ENCODE results near the gene RAB14. TPM values are rescaled to one million over a fixed set of nuclear protein-coding genes. Genes with fewer than 3 reads are reported as not detected.

RAB14 gene
- total RNA-seq, 1 experiment from 2014 or later: 63.1 TPM

DNA sequence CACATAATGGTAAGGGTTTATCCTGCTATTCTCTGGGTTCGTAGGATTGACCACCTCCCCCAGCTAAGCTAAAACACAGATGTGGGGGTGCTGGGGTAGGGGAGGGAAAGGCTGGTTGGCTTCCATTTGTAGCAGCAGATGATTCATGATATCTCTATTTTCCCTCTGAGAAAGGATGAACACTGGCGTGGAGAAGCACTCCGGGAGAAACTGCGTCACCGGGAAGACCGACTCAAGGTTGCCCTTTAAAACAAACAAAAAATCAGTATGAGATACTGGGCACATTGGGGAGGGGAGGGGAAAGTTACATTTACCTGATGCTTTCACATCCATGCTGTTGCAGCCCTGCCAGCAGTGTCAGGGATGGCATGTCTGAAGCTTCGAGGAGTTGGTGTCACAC is 28.2 kb downstream of the RAB14 start:
- ChIA-PET RAD21 (ENCODE audit: low non-redundant PET in 1 of 2, low total read pairs in 2 of 2, uncharacterized antibody in 2 of 2, unreplicated experiment in 2 of 2) (no interaction called here), POLR2A (no interaction called here), CTCF (no interaction called here)
- no peak overlapping the region for H3K4me3 ChIP-seq (replicated peaks in 1 of 2; ENCODE audit: low read depth in 1 of 2, low read length in 2 of 2)
- H3K9ac ChIP-seq (ENCODE audit: low read length): no peak overlapping the region
- intact Hi-C loops (cut with micrococcal nuclease): no loop called here
- no peak overlapping the region for H2AFZ ChIP-seq (ENCODE audit: low read depth, low read length, poor library complexity, severe bottlenecking)
- no peaks in the 10 kb centered on the region for H3K4me1 ChIP-seq (ENCODE audit: control insufficient read depth in 1 of 2, insufficient read depth in 2 of 2, low read length in 2 of 2)
- H3K79me2 ChIP-seq (ENCODE audit: insufficient read depth, low read length): 0 out of 2 replicates have a peak, but pooled peaks cover 4% of the 10 kb centered on the region
- no peaks in the 10 kb centered on the region for H3K9me2 ChIP-seq (ENCODE audit: insufficient read depth)
- H3K36me3 ChIP-seq (ENCODE audit: control insufficient read depth in 1 of 2, insufficient read depth in 2 of 2, low read length in 2 of 2): peaks cover 4 to 10% of the 10 kb centered on the region in 2 experiments; a peak in 2 of 4 replicates
- no peak overlapping the region for H3K4me2 ChIP-seq (ENCODE audit: low read length)
- TF ChIP-seq, protein P1, sequence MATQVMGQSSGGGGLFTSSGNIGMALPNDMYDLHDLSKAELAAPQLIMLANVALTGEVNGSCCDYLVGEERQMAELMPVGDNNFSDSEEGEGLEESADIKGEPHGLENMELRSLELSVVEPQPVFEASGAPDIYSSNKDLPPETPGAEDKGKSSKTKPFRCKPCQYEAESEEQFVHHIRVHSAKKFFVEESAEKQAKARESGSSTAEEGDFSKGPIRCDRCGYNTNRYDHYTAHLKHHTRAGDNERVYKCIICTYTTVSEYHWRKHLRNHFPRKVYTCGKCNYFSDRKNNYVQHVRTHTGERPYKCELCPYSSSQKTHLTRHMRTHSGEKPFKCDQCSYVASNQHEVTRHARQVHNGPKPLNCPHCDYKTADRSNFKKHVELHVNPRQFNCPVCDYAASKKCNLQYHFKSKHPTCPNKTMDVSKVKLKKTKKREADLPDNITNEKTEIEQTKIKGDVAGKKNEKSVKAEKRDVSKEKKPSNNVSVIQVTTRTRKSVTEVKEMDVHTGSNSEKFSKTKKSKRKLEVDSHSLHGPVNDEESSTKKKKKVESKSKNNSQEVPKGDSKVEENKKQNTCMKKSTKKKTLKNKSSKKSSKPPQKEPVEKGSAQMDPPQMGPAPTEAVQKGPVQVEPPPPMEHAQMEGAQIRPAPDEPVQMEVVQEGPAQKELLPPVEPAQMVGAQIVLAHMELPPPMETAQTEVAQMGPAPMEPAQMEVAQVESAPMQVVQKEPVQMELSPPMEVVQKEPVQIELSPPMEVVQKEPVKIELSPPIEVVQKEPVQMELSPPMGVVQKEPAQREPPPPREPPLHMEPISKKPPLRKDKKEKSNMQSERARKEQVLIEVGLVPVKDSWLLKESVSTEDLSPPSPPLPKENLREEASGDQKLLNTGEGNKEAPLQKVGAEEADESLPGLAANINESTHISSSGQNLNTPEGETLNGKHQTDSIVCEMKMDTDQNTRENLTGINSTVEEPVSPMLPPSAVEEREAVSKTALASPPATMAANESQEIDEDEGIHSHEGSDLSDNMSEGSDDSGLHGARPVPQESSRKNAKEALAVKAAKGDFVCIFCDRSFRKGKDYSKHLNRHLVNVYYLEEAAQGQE (IDR thresholded peaks at IDR 0.05; ENCODE audit: low read depth): no peak
- TF ChIP-seq, protein P2, sequence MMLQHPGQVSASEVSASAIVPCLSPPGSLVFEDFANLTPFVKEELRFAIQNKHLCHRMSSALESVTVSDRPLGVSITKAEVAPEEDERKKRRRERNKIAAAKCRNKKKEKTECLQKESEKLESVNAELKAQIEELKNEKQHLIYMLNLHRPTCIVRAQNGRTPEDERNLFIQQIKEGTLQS (IDR thresholded peaks at IDR 0.05): no peak
- no peak for TF ChIP-seq POLR2A (IDR thresholded peaks at IDR 0.05; ENCODE audit: borderline replicate concordance, extremely low read depth, insufficient read depth, insufficient read length)
- TF ChIP-seq CEBPB (IDR thresholded peaks at IDR 0.05; ENCODE audit: low read depth): no peak
- TF ChIP-seq EGR1 (IDR thresholded peaks at IDR 0.05; ENCODE audit: low read depth): no peak
- TF ChIP-seq, protein P3, sequence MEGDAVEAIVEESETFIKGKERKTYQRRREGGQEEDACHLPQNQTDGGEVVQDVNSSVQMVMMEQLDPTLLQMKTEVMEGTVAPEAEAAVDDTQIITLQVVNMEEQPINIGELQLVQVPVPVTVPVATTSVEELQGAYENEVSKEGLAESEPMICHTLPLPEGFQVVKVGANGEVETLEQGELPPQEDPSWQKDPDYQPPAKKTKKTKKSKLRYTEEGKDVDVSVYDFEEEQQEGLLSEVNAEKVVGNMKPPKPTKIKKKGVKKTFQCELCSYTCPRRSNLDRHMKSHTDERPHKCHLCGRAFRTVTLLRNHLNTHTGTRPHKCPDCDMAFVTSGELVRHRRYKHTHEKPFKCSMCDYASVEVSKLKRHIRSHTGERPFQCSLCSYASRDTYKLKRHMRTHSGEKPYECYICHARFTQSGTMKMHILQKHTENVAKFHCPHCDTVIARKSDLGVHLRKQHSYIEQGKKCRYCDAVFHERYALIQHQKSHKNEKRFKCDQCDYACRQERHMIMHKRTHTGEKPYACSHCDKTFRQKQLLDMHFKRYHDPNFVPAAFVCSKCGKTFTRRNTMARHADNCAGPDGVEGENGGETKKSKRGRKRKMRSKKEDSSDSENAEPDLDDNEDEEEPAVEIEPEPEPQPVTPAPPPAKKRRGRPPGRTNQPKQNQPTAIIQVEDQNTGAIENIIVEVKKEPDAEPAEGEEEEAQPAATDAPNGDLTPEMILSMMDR (IDR thresholded peaks at IDR 0.05 in 2 of 3, conservative IDR thresholded peaks at IDR 0.05 in 1 of 3; ENCODE audit: borderline replicate concordance in 1 of 3, insufficient read depth in 1 of 3, low read depth in 2 of 3, low read length in 2 of 3): no peak
- no peak for TF ChIP-seq EZH2 (IDR thresholded peaks at IDR 0.05)
- TF ChIP-seq SIN3A (IDR thresholded peaks at IDR 0.05; ENCODE audit: low read depth): no peak
- no peak for TF ChIP-seq TCF7L2 (IDR thresholded peaks at IDR 0.05; ENCODE audit: borderline replicate concordance, extremely low read depth, insufficient read depth, insufficient read length)
- no peak overlapping the region for H3K27ac ChIP-seq (ENCODE audit: low read depth, low read length)
- ATAC-seq (no peak), DNase-seq (ENCODE audit: low read depth, low spot score) (no peak)
- no TSS peak for BruUV-seq (replicated peaks)
- no peaks in the 10 kb centered on the region for H3K27me3 ChIP-seq (ENCODE audit: insufficient read depth, low read length)
- H3K9me3 ChIP-seq (ENCODE audit: control insufficient read depth in 1 of 2, insufficient read depth in 1 of 2, low read depth in 1 of 2, low read length in 2 of 2): no peaks in the 10 kb centered on the region
- no peaks in the 10 kb centered on the region for H4K20me1 ChIP-seq (ENCODE audit: insufficient read depth)

Data from HCT116 (cell line).